Activated naive CD4-positive, alpha-beta T cell (primary cell): ENCODE data around the gene TIMM13.
"Not testable (repeated sequence)": the region's sequence is repeated elsewhere in the genome, so short reads cannot be mapped to it uniquely, and the experiment has no call there.

ENCODE experiments used
- DNase-seq, 4 experiments: peaks; one replicate each; lab custom pipeline; 2025; lab: John Stamatoyannopoulos, UW

The TIMM13 gene

GRCh38 chr19:2427429-2428320 is at the start of gene TIMM13:
TSS of gene TIMM13 (minus strand) at chr19:2427586. CDS start at chr19:2427533, 53 bp downstream.
- DNase-seq: peak; percentile 95 to 96 (median 96)

GRCh38 chr19:2476451-2477140 is 49.2 kb upstream of the TIMM13 start:
- peak; percentile 40 to 58 (median 48) for DNase-seq

- DNase-seq: peak; percentile 92 to 95 (median 94)
These were observed 48.5 kb upstream of the TIMM13 start, which contains the start of gene GADD45B for GRCh38 chr19:2475702-2476450. TSS of gene GADD45B (plus strand) at chr19:2476127. CDS start at chr19:2476359, 232 bp downstream.

GRCh38 chr19:2475018-2475701 is 47.8 kb upstream of the TIMM13 start:
- peak in 3 of 4 experiments; percentile 38 to 56 (median 55) for DNase-seq

GRCh38 chr19:2474232-2475017 is 47.0 kb upstream of the TIMM13 start:
- DNase-seq: peak; percentile 72 to 80 (median 76)

- not testable (repeated sequence) for DNase-seq
These were observed 42.5 kb upstream of the TIMM13 start for GRCh38 chr19:2469915-2470200.

GRCh38 chr19:2469102-2469914 is 41.9 kb upstream of the TIMM13 start:
- DNase-seq: no peak

- DNase-seq: no peak
These were observed 41.2 kb upstream of the TIMM13 start for GRCh38 chr19:2468596-2468995.

GRCh38 chr19:2464389-2464788 is 37.0 kb upstream of the TIMM13 start:
- no peak for DNase-seq

GRCh38 chr19:2463694-2464093 is 36.3 kb upstream of the TIMM13 start:
- DNase-seq: not testable (repeated sequence)

GRCh38 chr19:2462635-2463421 is 35.4 kb upstream of the TIMM13 start:
- DNase-seq: no peak

- DNase-seq: peak in 3 of 4 experiments; percentile 6 to 35 (median 12)
These were observed 34.6 kb upstream of the TIMM13 start for GRCh38 chr19:2461751-2462634.

GRCh38 chr19:2460245-2460644 is 32.9 kb upstream of the TIMM13 start:
- no peak for DNase-seq

GRCh38 chr19:2458776-2459175 is 31.4 kb upstream of the TIMM13 start:
- not testable (repeated sequence) for DNase-seq

- DNase-seq: no peak
These were observed 30.7 kb upstream of the TIMM13 start for GRCh38 chr19:2458054-2458453.

- no peak for DNase-seq
These were observed 30.1 kb upstream of the TIMM13 start for GRCh38 chr19:2457394-2458037.

- DNase-seq: peak in 3 of 4 experiments; percentile 8 to 44 (median 12)
These were observed 28.6 kb upstream of the TIMM13 start for GRCh38 chr19:2455851-2456570.
